Islet precursor cell (in vitro differentiated cells): Measurements from ENCODE around the gene TGM2.
"Not testable (repeated sequence)": the region's sequence is repeated elsewhere in the genome, so short reads cannot be mapped to it uniquely, and the experiment has no call there.

Experiments used
- DNase-seq: peaks from one replicate; pipeline ENCODE4 v3.0.0-alpha.2; 2018

TGM2 gene

GRCh38 chr20:38113401-38114325 lies 51.4 kb downstream of the TGM2 start:
- peak; percentile 88 for DNase-seq

- no peak for DNase-seq
These were observed 52.2 kb downstream of the TGM2 start for GRCh38 chr20:38112930-38113294.

GRCh38 chr20:38112261-38112929 lies 52.7 kb downstream of the TGM2 start:
- DNase-seq = peak; percentile 52

- DNase-seq = peak; percentile 45
These were observed 53.5 kb downstream of the TGM2 start for GRCh38 chr20:38111366-38112232.

- DNase-seq = peak; percentile 47
These were observed 54.4 kb downstream of the TGM2 start for GRCh38 chr20:38110525-38111178.

GRCh38 chr20:38109591-38110524 lies 55.2 kb downstream of the TGM2 start:
- peak; percentile 96 for DNase-seq

- DNase-seq = no peak
These were observed 56.0 kb downstream of the TGM2 start for GRCh38 chr20:38108986-38109541.

GRCh38 chr20:38108438-38108985 lies 56.6 kb downstream of the TGM2 start:
- peak; percentile 53 for DNase-seq

- DNase-seq = peak; percentile 44
These were observed 57.2 kb downstream of the TGM2 start for GRCh38 chr20:38107916-38108315.

- DNase-seq = not testable (repeated sequence)
These were observed 57.7 kb downstream of the TGM2 start for GRCh38 chr20:38107386-38107785.

GRCh38 chr20:38106461-38106860 lies 58.6 kb downstream of the TGM2 start:
- peak; percentile 63 for DNase-seq

- DNase-seq = no peak
These were observed 60.8 kb downstream of the TGM2 start for GRCh38 chr20:38104285-38104684.

GRCh38 chr20:38102206-38102605 lies 62.9 kb downstream of the TGM2 start:
- DNase-seq = not testable (repeated sequence)

- no peak for DNase-seq
These were observed 66.1 kb downstream of the TGM2 start for GRCh38 chr20:38098952-38099351.

GRCh38 chr20:38095017-38095686 lies 69.9 kb downstream of the TGM2 start:
- no peak for DNase-seq

- DNase-seq = no peak
These were observed 70.6 kb downstream of the TGM2 start for GRCh38 chr20:38094373-38094891.

GRCh38 chr20:38093641-38094077 lies 71.4 kb downstream of the TGM2 start:
- DNase-seq = no peak

- DNase-seq = no peak
These were observed 72.2 kb downstream of the TGM2 start for GRCh38 chr20:38092915-38093314.

GRCh38 chr20:38092260-38092857 lies 72.7 kb downstream of the TGM2 start:
- no peak for DNase-seq
